ENCODE results near the gene RMI1. TPM values are rescaled to one million over a fixed set of nuclear protein-coding genes. Genes with fewer than 3 reads are reported as not detected.
"Not testable (repeated sequence)": the region's sequence is repeated elsewhere in the genome, so short reads cannot be mapped to it uniquely, and the experiment has no call there.

RMI1 gene
- total RNA-seq, 1 donor from 2014 or later: 3.4 TPM

DNA sequence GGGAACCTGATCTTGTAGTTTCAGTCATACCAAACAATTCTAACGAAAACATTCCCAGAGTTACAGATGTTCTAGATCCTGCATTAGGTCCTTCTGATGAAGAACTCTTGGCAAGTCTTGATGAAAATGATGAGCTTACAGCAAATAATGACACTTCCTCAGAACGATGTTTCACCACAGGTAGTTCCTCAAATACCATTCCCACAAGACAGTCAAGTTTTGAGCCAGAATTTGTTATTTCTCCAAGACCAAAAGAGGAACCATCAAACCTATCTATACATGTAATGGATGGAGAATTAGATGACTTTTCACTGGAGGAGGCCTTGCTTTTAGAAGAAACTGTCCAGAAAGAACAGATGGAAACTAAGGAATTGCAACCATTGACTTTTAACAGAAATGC, 21.0 kb downstream of the RMI1 start:
- no peak overlapping the region for H3K4me3 ChIP-seq (ENCODE audit: low read depth, low read length)
- no peak for DNase-seq (ENCODE audit: low read depth)
- TF ChIP-seq, protein P1, sequence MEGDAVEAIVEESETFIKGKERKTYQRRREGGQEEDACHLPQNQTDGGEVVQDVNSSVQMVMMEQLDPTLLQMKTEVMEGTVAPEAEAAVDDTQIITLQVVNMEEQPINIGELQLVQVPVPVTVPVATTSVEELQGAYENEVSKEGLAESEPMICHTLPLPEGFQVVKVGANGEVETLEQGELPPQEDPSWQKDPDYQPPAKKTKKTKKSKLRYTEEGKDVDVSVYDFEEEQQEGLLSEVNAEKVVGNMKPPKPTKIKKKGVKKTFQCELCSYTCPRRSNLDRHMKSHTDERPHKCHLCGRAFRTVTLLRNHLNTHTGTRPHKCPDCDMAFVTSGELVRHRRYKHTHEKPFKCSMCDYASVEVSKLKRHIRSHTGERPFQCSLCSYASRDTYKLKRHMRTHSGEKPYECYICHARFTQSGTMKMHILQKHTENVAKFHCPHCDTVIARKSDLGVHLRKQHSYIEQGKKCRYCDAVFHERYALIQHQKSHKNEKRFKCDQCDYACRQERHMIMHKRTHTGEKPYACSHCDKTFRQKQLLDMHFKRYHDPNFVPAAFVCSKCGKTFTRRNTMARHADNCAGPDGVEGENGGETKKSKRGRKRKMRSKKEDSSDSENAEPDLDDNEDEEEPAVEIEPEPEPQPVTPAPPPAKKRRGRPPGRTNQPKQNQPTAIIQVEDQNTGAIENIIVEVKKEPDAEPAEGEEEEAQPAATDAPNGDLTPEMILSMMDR (conservative IDR thresholded peaks at IDR 0.05; ENCODE audit: low read depth, low read length): no peak

DNA sequence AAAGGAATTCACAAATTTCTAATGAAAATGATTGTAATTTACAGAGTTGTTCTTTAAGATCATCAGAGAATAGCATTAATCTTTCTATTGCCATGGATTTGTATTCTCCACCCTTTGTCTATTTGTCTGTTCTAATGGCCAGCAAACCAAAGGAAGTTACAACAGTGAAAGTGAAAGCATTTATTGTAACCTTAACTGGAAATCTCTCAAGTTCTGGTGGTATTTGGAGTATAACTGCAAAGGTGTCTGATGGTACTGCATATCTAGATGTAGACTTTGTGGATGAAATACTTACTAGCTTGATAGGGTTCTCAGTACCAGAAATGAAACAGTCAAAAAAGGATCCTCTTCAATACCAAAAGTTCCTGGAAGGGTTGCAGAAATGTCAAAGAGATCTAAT, 21.7 kb downstream of the RMI1 start:
- DNase-seq (ENCODE audit: low read depth): no peak
- peak overlapping the region; percentile 15 for H3K4me3 ChIP-seq (ENCODE audit: low read depth, low read length)
- TF ChIP-seq, protein P1 (conservative IDR thresholded peaks at IDR 0.05; ENCODE audit: low read depth, low read length): no peak

DNA sequence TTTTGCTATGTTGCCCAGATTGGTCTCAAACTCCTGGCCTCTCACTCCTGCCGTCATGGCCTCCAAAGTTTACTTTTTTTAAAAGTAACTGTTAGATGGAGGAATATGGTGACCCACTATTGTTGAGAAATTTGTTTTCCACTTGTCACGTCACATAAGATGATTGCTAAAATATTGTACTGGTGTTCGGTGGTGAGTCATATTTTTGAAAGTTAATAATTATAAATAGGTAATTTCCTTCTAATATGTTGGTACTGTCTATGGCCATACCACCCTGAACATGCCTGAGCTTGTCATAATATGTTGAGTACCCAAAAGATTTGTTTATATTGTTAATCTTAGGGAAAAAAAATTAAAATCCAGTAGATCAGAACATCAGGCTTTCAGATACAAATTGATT, 22.6 kb downstream of the RMI1 start:
- TF ChIP-seq, protein P1 (conservative IDR thresholded peaks at IDR 0.05; ENCODE audit: low read depth, low read length): no peak
- DNase-seq (ENCODE audit: low read depth): no peak
- H3K4me3 ChIP-seq (ENCODE audit: low read depth, low read length): no peak overlapping the region

DNA sequence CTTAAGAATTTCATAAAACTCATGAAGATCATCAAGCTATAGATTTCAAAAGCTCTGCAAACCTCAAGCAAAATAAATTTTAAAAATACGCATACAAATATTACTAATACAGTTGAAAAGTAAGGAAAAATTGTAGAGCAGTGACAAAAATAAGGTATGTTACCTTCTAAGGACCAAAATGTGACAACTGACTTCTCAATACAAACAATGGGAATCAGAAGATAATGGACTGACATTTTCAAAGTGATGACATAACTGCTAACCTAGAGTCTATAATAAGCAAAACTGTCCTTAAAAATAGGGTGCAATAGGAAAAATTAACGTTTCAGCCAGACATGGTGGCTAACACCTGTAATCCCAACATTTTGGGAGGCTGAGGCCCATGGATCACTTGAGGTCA, 27.1 kb downstream of the RMI1 start:
- H3K4me3 ChIP-seq (ENCODE audit: low read depth, low read length): no peak overlapping the region
- TF ChIP-seq, protein P1 (conservative IDR thresholded peaks at IDR 0.05; ENCODE audit: low read depth, low read length): no peak
- no peak for DNase-seq (ENCODE audit: low read depth)

DNA sequence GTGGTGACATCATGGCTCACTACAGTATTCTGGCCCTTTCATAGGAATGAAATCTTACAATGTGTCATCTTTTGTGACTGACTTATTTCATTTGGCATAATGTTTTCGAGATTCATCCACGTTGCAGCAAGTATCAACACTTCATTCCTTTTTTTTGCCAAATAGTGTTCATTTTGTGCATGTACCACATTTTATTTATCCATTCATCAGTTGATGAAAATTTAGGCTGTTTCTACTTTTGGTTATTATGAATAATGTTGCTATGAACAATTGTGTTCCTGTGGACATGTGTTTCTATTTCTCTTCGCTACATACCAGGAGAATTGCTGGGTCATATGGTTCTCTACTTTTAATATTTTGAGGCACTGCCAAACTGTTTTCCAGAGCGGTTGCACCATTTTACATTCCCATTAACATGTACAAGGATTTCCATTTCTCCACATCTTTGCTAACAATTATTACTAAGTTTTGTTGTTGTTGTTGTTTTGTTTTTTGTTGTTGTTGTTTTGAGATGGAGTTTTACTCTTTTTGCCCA, 43.5 kb downstream of the RMI1 start:
- no peak for DNase-seq (ENCODE audit: low read depth)
- H3K4me3 ChIP-seq (ENCODE audit: low read depth, low read length): no peak overlapping the region
- TF ChIP-seq, protein P1 (conservative IDR thresholded peaks at IDR 0.05; ENCODE audit: low read depth, low read length): no peak

DNA sequence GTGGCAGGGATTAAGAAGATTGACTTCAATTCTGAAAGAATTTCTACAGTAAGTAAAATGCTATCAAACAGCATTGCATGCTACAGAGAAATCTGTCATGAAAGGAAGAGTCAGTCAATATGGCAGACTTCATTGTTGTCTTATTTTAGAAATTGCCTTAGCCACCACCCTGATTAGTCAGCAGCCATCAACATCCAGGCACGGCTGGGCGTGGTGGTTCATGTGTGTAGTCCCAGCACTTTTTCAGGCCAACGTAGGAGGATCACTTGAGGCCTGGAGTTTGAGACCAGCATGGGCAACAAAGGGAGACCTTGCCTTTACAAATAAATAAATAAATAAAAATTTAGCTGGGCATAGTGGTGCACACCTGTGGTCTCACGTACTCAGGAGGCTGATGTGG, 46.6 kb downstream of the RMI1 start:
- TF ChIP-seq, protein P1 (conservative IDR thresholded peaks at IDR 0.05; ENCODE audit: low read depth, low read length): no peak
- H3K4me3 ChIP-seq (ENCODE audit: low read depth, low read length): no peak overlapping the region
- no peak for DNase-seq (ENCODE audit: low read depth)

DNA sequence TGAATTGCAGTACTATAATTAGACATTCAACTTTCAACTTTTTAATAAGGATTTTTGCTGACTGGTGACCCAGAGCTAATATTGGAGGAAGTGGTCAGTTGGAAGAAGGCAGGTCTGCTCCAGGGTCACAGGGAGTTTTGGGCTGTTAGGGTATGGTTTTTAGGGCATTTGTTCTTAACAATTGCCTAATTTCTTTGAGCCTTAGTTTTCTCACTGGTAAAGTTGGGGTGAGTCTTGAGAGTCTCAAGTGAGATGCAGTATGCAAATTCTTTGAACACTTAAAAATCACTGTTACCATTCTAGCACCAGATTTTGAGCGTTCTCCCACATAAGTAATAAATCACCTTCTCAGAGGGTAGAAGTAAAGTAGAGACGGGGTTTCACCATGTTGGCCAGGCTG, 50.9 kb downstream of the RMI1 start:
- TF ChIP-seq, protein P1 (conservative IDR thresholded peaks at IDR 0.05; ENCODE audit: low read depth, low read length): no peak
- no peak overlapping the region for H3K4me3 ChIP-seq (ENCODE audit: low read depth, low read length)
- DNase-seq (ENCODE audit: low read depth): no peak

DNA sequence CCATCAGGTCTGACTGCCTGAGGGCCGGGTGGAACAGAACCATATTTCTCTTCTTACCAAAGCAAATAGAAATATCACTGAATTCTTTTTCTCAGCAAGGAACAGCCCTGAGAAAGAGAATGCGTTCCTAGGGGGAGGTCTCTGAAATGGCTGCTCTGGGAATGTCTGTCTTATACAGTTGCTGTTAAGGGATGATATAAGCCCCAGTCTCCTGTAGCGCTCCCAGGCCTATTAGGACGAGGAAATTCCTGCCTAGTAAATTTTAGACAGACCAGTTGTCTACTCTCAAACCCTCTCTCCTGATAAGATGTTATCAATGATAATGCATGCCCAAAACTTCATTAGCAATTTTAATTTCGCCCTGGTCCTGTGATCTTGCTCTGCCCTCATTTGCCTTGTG, 61.3 kb downstream of the RMI1 start:
- not testable (repeated sequence) for DNase-seq (ENCODE audit: low read depth)

More for the DNA sequence above, 61.3 kb downstream of the RMI1 start:
- not testable (repeated sequence) for H3K4me3 ChIP-seq (ENCODE audit: low read depth, low read length)
